Liver (tissue), 3 donors: ENCODE results near the gene FAM186B.

ENCODE experiments used
- ATF3 ChIP-seq: IDR thresholded peaks from 2 replicates; pipeline ENCODE4 v1.6.1; 2016; ENCODE audit warnings: antibody characterized with exemption
- CTCF ChIP-seq: fragments of 150-350 bp; IDR thresholded peaks from 2 replicates; pipeline ENCODE4 v1.5.1; 2017; ENCODE audit warnings: improper control_type of control experiment, low read depth, low read length; ENCODE audit not compliant: missing input control
- EGR1 ChIP-seq, 2 donors: IDR thresholded peaks; 2 replicates each; pipeline ENCODE4 v1.6.1; 2016 to 2018; ENCODE audit warnings: antibody characterized with exemption in 2 of 2, low read depth in 2 of 2
- JUND ChIP-seq, 2 donors: IDR thresholded peaks; 2 replicates each; pipeline ENCODE4 v1.6.1; 2016; ENCODE audit warnings: antibody characterized with exemption in 2 of 2
- MAX ChIP-seq: IDR thresholded peaks from 2 replicates; pipeline ENCODE4 v1.6.1; 2016; ENCODE audit warnings: antibody characterized with exemption
- NR2F2 ChIP-seq: IDR thresholded peaks from 2 replicates; pipeline ENCODE4 v1.6.1; 2016; ENCODE audit warnings: antibody characterized with exemption
- RAD21 ChIP-seq, 2 donors: IDR thresholded peaks; 2 replicates each; pipeline ENCODE4 v1.6.1; 2016; ENCODE audit warnings: antibody characterized with exemption in 2 of 2, mild to moderate bottlenecking in 2 of 2
- REST ChIP-seq: IDR thresholded peaks from 2 replicates; pipeline ENCODE4 v1.6.1; 2016; ENCODE audit warnings: antibody characterized with exemption, mild to moderate bottlenecking
- SP1 ChIP-seq: IDR thresholded peaks from 2 replicates; pipeline ENCODE4 v1.6.1; 2018; ENCODE audit warnings: antibody characterized with exemption, mild to moderate bottlenecking
- TAF1 ChIP-seq: conservative IDR thresholded peaks from 2 replicates; pipeline ENCODE4 v1.6.1; 2016; ENCODE audit warnings: antibody characterized with exemption, mild to moderate bottlenecking
- YY1 ChIP-seq: IDR thresholded peaks from 2 replicates; pipeline ENCODE4 v1.6.1; 2016; ENCODE audit warnings: antibody characterized with exemption, mild to moderate bottlenecking
- ZBTB33 ChIP-seq: IDR thresholded peaks from 2 replicates; pipeline ENCODE4 v1.6.1; 2016; ENCODE audit warnings: antibody characterized with exemption
- donor health status: healthy.
- donor health status: healthy.

GRCh38 chr12:49541911-49542505 lies 63.4 kb downstream of the FAM186B start:
- TF ChIP-seq CTCF, result no peak
- no peak for TF ChIP-seq MAX
- TF ChIP-seq EGR1 (IDR thresholded peaks at IDR 0.05; ENCODE audit: low read depth in 2 of 2), result no peak
- TF ChIP-seq RAD21 (IDR thresholded peaks at IDR 0.05), result no peak
- TF ChIP-seq YY1, result no peak
- TF ChIP-seq SP1, result no peak
- TF ChIP-seq REST, result no peak
- no peak for TF ChIP-seq NR2F2
- no peak for TF ChIP-seq JUND (IDR thresholded peaks at IDR 0.05)
- TF ChIP-seq TAF1, result no peak
- no peak for TF ChIP-seq ZBTB33
- TF ChIP-seq ATF3, result no peak
